Right lung (tissue), 5 donors: ENCODE data around the gene DCP2. TPM values are rescaled to one million over a fixed set of nuclear protein-coding genes. Genes with fewer than 3 reads are reported as not detected.
A peak's percentile ranks its signal among the peaks of the same experiment; 100 is the strongest.

Experiments
- DNase-seq, 2 donors: peaks; one replicate each; pipeline ENCODE4 v3.0.0-alpha.2; 2013
- polyA plus RNA-seq, 5 donors: library from polyadenylated mRNA; unstranded; fragments of 120-200 nt; gene quantifications; one replicate each; pipeline versions ENCODE4 v1.2.1 to v1.2.3, GENCODE V29; 2013; ENCODE audit warnings: inconsistent platforms in 1 of 5, low replicate concordance in 1 of 5; ENCODE audit not compliant: insufficient read length in 5 of 5, insufficient read depth in 1 of 5

DCP2 gene
- polyA plus RNA-seq, 5 donors: 23.1 to 42.1 (median 32.4) TPM

GRCh38 chr5:113017881-113018635 is 41.5 kb downstream of the DCP2 start:
- no peak for DNase-seq

DNA sequence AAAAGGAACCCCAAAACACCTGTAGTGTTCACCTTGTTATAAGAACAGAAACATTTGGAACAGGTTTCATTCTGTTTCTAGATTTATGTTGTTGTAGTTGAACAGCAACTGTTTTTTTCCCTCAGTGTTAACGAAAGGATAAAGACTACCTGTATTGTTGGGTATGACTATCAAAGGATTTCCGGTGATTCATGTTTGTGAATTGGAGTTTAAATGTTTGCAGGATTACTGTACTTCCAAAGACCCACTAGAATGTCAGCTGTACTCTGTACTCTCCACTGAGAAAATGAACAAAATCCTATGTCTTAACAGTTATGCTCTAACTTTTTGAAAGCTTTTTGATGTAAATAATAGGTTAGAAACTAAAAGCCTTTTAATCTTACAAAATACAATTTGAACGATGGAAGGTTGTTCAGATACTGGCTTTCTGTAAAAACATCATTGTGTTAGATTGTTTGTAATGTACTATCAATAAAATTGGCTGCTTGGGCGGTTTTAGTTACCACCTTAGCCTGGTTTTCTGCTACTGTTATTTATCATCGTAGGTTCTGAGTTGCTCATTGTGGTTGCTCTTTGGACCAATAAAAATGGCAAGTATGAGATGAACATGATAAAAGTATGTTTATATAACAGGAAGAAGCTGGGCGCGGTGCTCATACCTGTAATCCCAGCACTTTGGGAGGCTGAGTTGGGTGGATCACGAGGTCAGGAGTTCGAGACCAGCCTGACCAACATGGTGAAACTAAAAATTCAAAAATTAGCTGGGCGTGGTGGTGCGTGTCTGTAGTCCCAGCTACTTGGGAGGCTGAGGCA is 44.1 kb downstream of the DCP2 start:
- DNase-seq: no peak

GRCh38 chr5:113022661-113023060 is 46.1 kb downstream of the DCP2 start:
- DNase-seq: no peak

- DNase-seq: peak; percentile 62 to 67
Observed at GRCh38 chr5:113024076-113024697, 47.6 kb downstream of the DCP2 start.

- DNase-seq: no peak
Observed at GRCh38 chr5:113025596-113025995, 49.0 kb downstream of the DCP2 start.

GRCh38 chr5:113026211-113026610 is 49.6 kb downstream of the DCP2 start:
- DNase-seq: no peak

GRCh38 chr5:113027015-113027414 is 50.4 kb downstream of the DCP2 start:
- DNase-seq: no peak

GRCh38 chr5:113027431-113027830 is 50.8 kb downstream of the DCP2 start:
- DNase-seq: no peak

DNA sequence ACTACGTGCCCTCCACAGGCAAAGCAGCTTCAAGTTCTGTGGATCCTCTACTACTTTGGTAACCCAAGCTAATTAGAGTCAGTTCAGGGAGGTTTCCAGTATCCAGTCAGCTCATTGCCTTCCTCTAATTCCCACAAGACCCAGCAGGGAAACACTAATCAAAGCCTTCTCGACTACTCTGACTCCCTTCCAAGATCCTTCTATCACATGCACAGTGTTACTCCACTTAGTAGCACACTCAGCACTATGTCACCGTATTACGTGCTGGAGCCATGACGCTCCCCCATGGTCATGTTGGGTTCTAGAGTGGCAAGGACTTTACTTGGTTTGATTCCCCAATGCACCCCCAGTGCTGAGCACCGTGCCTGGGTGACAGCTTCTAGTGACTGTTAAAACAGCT is 53.0 kb downstream of the DCP2 start:
- no peak for DNase-seq

DNA sequence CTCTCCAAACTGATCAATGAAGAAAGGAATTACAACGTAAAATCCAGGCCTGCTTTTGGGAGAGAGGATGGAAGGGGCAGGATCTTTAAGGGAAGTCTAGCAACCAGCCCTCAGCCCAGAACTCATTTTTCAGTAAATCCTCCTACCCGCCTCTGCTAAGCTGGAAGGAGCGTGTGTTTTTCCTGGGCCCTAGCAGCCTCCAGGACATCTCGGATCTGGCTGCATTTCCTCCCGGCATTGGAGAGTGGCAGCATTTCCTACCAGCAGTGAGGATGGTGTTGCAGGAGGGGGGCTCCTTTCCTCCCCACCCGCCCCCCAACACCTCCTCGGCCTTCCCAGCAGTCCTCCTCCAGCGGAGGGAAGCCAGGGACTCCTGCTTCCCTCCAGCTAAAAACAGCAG is 54.5 kb downstream of the DCP2 start:
- no peak for DNase-seq

DNA sequence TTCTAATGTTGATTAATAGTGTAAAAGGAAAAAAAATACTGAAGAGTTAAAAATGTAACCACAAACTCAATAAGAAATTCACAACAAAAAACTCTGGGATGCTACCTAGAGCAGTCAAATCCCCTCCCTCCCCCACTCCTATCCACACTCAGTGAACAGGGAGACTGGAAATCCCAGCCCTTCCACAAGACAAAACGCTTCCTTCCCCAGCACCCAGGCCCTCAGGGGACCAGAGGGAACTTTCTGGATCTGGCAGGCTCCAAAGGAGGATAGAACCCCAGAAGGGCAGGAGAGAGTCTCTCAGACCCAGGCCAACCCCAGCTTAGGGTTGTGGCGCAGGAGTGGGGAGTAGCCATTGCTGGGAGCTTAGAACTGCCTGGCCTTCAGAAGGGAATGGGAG is 55.0 kb downstream of the DCP2 start:
- DNase-seq: no peak

DNA sequence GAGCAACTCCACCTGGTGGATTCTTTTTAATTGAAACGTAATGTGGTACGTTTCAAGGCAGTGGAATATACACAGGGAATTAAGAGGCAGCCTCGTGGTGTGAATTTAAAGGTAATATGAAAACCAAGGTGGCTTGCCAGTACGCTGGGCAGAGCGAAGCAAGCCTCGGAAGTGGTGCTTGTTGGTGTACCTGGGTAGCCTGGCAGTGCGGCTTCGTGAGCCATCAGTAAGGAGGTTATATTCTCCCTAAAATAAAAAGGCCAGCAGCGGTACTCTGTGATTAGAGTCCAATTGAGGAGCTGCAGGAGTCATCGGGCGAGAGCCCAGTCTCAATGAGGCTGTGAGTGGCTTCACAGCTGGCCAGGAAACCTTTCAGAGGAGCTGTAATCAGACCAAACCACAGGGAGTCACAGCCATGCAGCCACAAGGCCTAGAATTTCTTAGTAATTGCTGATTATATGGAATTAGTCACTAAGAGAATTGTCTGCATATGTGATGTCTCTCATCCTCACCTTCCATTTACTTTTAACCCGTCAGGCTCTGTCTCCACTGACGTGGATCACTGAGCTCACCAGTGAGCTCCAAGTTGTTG is 57.7 kb downstream of the DCP2 start:
- DNase-seq: no peak

DNA sequence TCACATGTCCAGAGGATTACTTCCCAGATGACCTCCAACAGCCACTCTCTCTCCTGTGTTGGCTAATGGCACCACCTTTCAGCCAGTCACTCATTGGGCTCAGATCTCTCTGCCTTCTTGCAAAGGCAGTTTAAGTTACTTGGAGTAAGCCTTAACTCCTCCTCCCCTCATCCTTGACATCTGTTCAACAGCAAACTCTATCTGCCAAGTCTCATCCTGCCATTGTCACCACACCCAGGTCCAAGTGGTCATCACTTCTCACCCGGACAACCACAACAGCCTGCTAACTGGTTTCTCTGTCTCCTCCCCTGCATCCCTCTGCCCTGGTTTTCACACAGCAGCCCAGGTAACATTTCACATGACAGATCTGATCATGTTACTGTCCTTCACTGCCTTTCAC is 58.5 kb downstream of the DCP2 start:
- DNase-seq: no peak

DNA sequence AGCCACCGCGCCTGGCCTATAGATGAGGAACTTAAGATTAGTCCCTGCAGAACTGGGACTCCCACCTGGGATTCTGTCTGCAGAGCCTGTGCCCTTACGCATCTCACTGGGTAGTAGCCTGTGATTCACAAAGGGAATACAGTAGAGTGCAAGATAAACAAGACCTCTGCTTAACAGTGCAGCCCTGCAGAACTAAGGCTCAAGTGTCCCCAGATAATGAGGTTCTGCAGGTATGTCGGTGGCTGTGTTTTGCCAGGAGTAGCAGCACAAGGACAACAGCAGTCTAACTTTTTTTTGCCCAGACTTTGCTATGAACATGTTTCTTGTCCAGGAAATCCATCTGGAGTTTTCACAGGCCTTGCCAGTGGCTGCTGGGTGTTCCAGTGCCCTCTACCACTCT is 59.7 kb downstream of the DCP2 start:
- no peak for DNase-seq

GRCh38 chr5:113036826-113037225 is 60.2 kb downstream of the DCP2 start:
- DNase-seq: no peak

DNA sequence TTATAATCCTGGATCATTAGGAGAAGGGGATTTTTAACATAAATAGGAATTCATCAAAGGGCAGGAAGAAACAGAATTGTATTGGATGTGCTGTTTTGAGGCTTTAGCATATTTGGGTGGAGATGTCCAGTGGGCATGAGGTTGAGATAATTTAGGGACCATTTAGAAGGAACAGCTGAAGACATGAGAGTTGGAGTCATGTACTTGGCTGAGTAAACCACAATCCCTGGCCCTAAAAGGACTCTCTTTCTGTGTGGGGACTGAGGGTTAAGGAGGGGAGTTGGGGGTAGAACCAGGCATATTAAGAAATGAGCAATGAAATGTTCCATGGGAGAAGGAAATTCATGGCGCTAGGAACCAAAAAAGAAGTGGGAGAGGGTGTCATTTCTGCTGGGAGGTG is 61.5 kb downstream of the DCP2 start:
- DNase-seq: no peak

GRCh38 chr5:113038714-113039113 is 62.1 kb downstream of the DCP2 start:
- DNase-seq: no peak

- DNase-seq: no peak
Observed at GRCh38 chr5:113039229-113039933, 62.8 kb downstream of the DCP2 start.

GRCh38 chr5:113039934-113040285 is 63.3 kb downstream of the DCP2 start:
- no peak for DNase-seq

DNA sequence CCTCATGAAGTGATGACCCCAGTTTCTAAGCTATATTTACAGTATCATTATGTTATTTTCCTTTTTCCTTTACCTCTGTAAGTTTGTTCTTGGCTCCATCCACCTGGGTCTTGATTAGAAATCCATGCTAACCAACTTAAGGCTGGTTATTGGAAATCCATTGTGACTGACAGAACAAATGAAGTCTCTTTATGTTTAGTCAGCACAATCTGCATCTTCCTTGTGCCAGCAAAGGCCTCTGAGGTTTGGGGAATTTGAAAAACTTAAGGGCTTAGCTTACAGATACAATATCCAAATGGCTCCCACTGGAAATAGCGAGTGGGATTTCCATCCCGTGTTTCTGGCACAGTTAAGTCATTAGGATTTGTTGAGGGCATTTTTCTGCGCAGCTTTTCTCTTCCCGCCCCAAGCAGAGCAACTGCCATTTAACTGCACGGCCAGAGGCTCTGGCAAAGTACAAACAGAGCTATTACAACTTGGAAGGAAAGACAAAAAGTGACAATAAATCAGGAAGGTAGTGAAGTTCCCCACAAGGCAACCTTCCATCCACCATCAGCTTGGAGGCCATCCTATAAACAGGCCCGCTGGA is 64.2 kb downstream of the DCP2 start:
- no peak for DNase-seq

DNA sequence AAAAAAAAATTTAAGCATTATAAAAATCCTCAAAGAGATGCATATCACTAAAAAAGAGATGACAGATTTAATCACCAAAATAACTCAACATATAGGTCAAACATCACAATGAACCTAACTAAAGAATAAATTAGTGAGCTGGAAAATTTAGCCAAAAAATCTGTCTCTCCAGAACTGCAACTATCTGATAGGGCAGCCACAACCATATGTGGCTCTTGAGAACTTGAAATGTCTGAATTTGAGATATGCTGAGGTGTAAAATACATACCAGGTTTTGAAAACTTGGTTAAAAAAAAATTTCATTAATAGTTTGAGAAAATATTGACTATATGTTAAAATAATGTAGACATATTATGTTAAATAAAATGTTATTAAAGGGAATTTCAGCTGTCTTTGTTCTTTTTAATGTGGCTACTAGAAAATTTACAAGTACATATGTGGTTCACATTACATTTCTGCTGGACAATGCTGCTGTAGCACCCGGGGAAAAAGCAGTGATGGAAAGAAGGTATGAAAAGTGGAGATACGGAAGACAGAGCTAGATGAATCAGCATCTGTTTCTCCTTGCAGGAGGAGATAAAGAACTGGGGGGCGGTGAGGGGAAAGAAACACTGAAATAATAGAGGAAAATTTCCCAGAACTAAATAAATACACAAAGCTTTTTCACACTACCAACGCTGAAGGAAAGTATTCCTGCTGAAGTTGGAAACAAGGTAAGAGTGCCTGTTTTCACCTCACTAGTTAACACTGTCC is 66.1 kb downstream of the DCP2 start:
- DNase-seq: no peak
